ENCODE measurements around the gene ARHGAP26. TPM values are rescaled to one million over a fixed set of nuclear protein-coding genes. Genes with fewer than 3 reads are reported as not detected.

Gene ARHGAP26
- total RNA-seq, 1 donor from 2014 or later: 12.7 TPM

GRCh38 chr5:142871363-142872193 lies 101.4 kb downstream of the ARHGAP26 start:
- Mint-ChIP-seq H3K27ac (no peak overlapping the region), H3K9me3 (no peaks in the 10 kb centered on the region), H3K4me1 (peaks cover 13% of the 10 kb centered on the region), H3K36me3 (ENCODE audit: low read depth) (no peaks in the 10 kb centered on the region), H3K4me3 (no peak overlapping the region), H3K27me3 (no peaks in the 10 kb centered on the region)
- DNase-seq: no peak
- intact Hi-C loops (cut with micrococcal nuclease): no loop called here

GRCh38 chr5:142872217-142872616 lies 102.0 kb downstream of the ARHGAP26 start:
- no peaks in the 10 kb centered on the region for H3K27me3 Mint-ChIP-seq
- no peak overlapping the region for H3K4me3 Mint-ChIP-seq
- no peak for DNase-seq
- intact Hi-C loops (cut with micrococcal nuclease): no loop called here
- no peak overlapping the region for H3K27ac Mint-ChIP-seq
- no peaks in the 10 kb centered on the region for H3K36me3 Mint-ChIP-seq (ENCODE audit: low read depth)
- no peaks in the 10 kb centered on the region for H3K9me3 Mint-ChIP-seq
- H3K4me1 Mint-ChIP-seq: peaks cover 7% of the 10 kb centered on the region

DNA sequence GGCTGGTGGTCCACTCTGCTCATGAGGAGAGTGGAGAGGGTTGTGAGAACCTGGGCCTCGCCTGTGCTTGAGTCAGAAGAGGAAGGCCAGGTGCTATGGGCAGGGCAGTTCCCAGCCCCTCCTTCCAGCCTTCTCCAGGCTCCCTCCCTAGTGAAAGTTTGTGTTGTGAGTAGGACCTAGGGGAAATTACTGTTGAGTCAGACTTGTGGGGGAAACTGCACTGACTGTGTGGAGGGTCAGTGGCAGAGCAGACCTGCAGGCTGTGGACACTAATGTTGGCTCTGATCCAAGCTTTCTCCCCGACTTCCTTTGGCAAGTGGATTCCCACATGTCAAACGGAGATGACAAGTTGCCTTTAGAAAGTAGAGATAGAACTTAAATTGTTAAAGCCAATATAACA lies 102.6 kb downstream of the ARHGAP26 start:
- H3K36me3 Mint-ChIP-seq (ENCODE audit: low read depth): no peaks in the 10 kb centered on the region
- no peaks in the 10 kb centered on the region for H3K27me3 Mint-ChIP-seq
- no peaks in the 10 kb centered on the region for H3K9me3 Mint-ChIP-seq
- intact Hi-C loops (cut with micrococcal nuclease): no loop called here
- no peak overlapping the region for H3K4me3 Mint-ChIP-seq
- DNase-seq: no peak
- peaks cover 3% of the 10 kb centered on the region for H3K4me1 Mint-ChIP-seq
- no peak overlapping the region for H3K27ac Mint-ChIP-seq

GRCh38 chr5:142873831-142874230 lies 103.7 kb downstream of the ARHGAP26 start:
- H3K9me3 Mint-ChIP-seq: no peaks in the 10 kb centered on the region
- H3K27me3 Mint-ChIP-seq: no peaks in the 10 kb centered on the region
- H3K4me1 Mint-ChIP-seq: no peaks in the 10 kb centered on the region
- no peak overlapping the region for H3K27ac Mint-ChIP-seq
- H3K4me3 Mint-ChIP-seq: no peak overlapping the region
- intact Hi-C loops (cut with micrococcal nuclease): no loop called here
- no peak for DNase-seq
- H3K36me3 Mint-ChIP-seq (ENCODE audit: low read depth): no peaks in the 10 kb centered on the region

GRCh38 chr5:142874540-142874939 lies 104.4 kb downstream of the ARHGAP26 start:
- Mint-ChIP-seq H3K4me1 (no peaks in the 10 kb centered on the region), H3K4me3 (no peak overlapping the region)
- DNase-seq: no peak

GRCh38 chr5:142875936-142876335 lies 105.8 kb downstream of the ARHGAP26 start:
- Mint-ChIP-seq H3K4me3 (no peak overlapping the region), H3K27ac (no peak overlapping the region), H3K27me3 (no peaks in the 10 kb centered on the region), H3K4me1 (peaks cover 2% of the 10 kb centered on the region), H3K36me3 (ENCODE audit: low read depth) (no peaks in the 10 kb centered on the region), H3K9me3 (no peaks in the 10 kb centered on the region)
- DNase-seq: no peak
- intact Hi-C loops (cut with micrococcal nuclease): no loop called here

More at GRCh38 chr5:142874540-142874939, 104.4 kb downstream of the ARHGAP26 start:
- H3K27ac Mint-ChIP-seq: no peak overlapping the region
- no peaks in the 10 kb centered on the region for H3K9me3 Mint-ChIP-seq
- no peaks in the 10 kb centered on the region for H3K27me3 Mint-ChIP-seq
- H3K36me3 Mint-ChIP-seq (ENCODE audit: low read depth): no peaks in the 10 kb centered on the region
- intact Hi-C loops (cut with micrococcal nuclease): no loop called here

- H3K4me1 Mint-ChIP-seq: peaks cover 2% of the 10 kb centered on the region
- H3K4me3 Mint-ChIP-seq: no peak overlapping the region
- DNase-seq: no peak
- no peaks in the 10 kb centered on the region for H3K36me3 Mint-ChIP-seq (ENCODE audit: low read depth)
- no peak overlapping the region for H3K27ac Mint-ChIP-seq
- intact Hi-C loops (cut with micrococcal nuclease): no loop called here
- no peaks in the 10 kb centered on the region for H3K27me3 Mint-ChIP-seq
- H3K9me3 Mint-ChIP-seq: no peaks in the 10 kb centered on the region
Observed at GRCh38 chr5:142876817-142877216, 106.6 kb downstream of the ARHGAP26 start.

DNA sequence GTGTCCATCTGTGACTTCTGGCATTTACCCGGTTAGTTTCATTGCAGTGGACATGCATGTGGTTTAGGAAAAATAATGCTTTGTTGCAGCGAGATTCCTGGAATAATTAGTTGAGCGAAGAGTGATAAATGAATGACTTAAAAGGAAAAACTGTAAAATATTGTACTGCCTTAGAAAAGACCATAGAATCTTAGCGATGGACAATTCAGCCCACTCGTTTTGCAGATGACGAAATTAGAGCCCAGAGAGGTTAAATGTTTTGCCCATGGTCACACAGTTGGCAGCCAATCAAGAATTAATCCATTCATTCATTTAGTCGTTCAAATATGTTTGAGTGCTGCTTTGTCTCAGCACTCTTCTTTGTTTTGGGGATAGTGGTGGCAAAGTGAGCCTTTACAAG lies 107.9 kb downstream of the ARHGAP26 start:
- no peak overlapping the region for H3K27ac Mint-ChIP-seq
- DNase-seq: no peak
- intact Hi-C loops (cut with micrococcal nuclease): no loop called here
- no peak overlapping the region for H3K4me3 Mint-ChIP-seq
- H3K9me3 Mint-ChIP-seq: no peaks in the 10 kb centered on the region
- no peaks in the 10 kb centered on the region for H3K27me3 Mint-ChIP-seq
- H3K4me1 Mint-ChIP-seq: peaks cover 2% of the 10 kb centered on the region
- no peaks in the 10 kb centered on the region for H3K36me3 Mint-ChIP-seq (ENCODE audit: low read depth)

GRCh38 chr5:142878638-142879037 lies 108.5 kb downstream of the ARHGAP26 start:
- no peaks in the 10 kb centered on the region for H3K9me3 Mint-ChIP-seq
- H3K36me3 Mint-ChIP-seq (ENCODE audit: low read depth): no peaks in the 10 kb centered on the region
- H3K4me1 Mint-ChIP-seq: peaks cover 2% of the 10 kb centered on the region
- no peak for DNase-seq
- H3K27me3 Mint-ChIP-seq: no peaks in the 10 kb centered on the region
- no peak overlapping the region for H3K27ac Mint-ChIP-seq
- H3K4me3 Mint-ChIP-seq: no peak overlapping the region
- intact Hi-C loops (cut with micrococcal nuclease): no loop called here

DNA sequence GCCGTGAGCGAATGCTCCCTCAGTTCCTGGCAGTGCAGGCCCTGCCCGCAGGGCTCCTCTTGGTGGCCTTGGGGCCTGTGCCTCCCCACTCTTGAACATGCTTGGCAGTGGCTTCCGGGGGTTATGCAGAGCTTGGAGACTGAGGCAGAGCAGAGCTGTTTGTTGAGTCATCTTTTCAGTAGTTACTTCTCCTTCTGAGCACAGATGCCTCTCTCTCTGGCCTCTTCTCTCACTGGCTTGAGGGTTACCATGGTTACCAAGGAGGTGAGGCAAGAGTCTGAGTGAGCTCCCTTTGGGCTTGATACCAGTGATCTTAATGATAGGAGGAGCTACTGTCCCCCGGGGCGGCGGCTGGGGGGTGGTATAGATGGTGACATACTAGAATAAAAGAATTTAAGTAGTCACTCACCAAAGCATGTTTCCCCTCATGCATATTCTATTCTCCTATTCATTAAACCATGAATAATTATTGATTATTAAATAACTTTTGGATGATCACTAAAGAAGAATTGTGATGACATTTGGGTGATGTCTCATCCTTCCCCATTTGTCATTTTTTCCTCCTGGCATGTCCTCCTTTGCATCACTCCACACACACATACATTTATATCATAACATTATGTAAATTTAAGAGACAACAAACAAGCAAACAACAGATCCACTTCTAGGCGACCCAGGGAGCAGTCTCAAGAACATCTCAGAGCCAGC lies 111.1 kb downstream of the ARHGAP26 start:
- H3K4me1 Mint-ChIP-seq: peaks cover 2% of the 10 kb centered on the region
- no peak for DNase-seq
- H3K27ac Mint-ChIP-seq: no peak overlapping the region
- intact Hi-C loops (cut with micrococcal nuclease): loop anchor here (10.0 kb wide), 1 partner anchor 266 kb away; no protein-coding TSS in a partner anchor
- no peaks in the 10 kb centered on the region for H3K9me3 Mint-ChIP-seq
- no peak overlapping the region for H3K4me3 Mint-ChIP-seq
- no peaks in the 10 kb centered on the region for H3K27me3 Mint-ChIP-seq
- H3K36me3 Mint-ChIP-seq (ENCODE audit: low read depth): no peaks in the 10 kb centered on the region

- intact Hi-C loops (cut with micrococcal nuclease): loop anchor here (10.0 kb wide), 1 partner anchor 267 kb away; no protein-coding TSS in a partner anchor
- Mint-ChIP-seq H3K9me3 (no peaks in the 10 kb centered on the region), H3K36me3 (ENCODE audit: low read depth) (no peaks in the 10 kb centered on the region), H3K4me3 (no peak overlapping the region), H3K4me1 (peaks cover 2% of the 10 kb centered on the region), H3K27me3 (no peaks in the 10 kb centered on the region), H3K27ac (no peak overlapping the region)
- DNase-seq: no peak
Observed at GRCh38 chr5:142881784-142882126, 111.6 kb downstream of the ARHGAP26 start.

GRCh38 chr5:142883025-142883424 lies 112.8 kb downstream of the ARHGAP26 start:
- no peaks in the 10 kb centered on the region for H3K9me3 Mint-ChIP-seq
- intact Hi-C loops (cut with micrococcal nuclease): loop anchor here (10.0 kb wide), 1 partner anchor 268 kb away; no protein-coding TSS in a partner anchor
- H3K27me3 Mint-ChIP-seq: no peaks in the 10 kb centered on the region
- H3K4me1 Mint-ChIP-seq: peaks cover 2% of the 10 kb centered on the region
- no peaks in the 10 kb centered on the region for H3K36me3 Mint-ChIP-seq (ENCODE audit: low read depth)
- DNase-seq: no peak
- H3K27ac Mint-ChIP-seq: no peak overlapping the region
- no peak overlapping the region for H3K4me3 Mint-ChIP-seq

GRCh38 chr5:142883438-142883837 lies 113.3 kb downstream of the ARHGAP26 start:
- no peak for DNase-seq
- H3K4me3 Mint-ChIP-seq: no peak overlapping the region
- H3K27ac Mint-ChIP-seq: no peak overlapping the region
- no peaks in the 10 kb centered on the region for H3K27me3 Mint-ChIP-seq
- H3K9me3 Mint-ChIP-seq: no peaks in the 10 kb centered on the region
- H3K4me1 Mint-ChIP-seq: peaks cover 2% of the 10 kb centered on the region
- intact Hi-C loops (cut with micrococcal nuclease): loop anchor here (10.0 kb wide), 1 partner anchor 269 kb away; no protein-coding TSS in a partner anchor
- H3K36me3 Mint-ChIP-seq (ENCODE audit: low read depth): no peaks in the 10 kb centered on the region

DNA sequence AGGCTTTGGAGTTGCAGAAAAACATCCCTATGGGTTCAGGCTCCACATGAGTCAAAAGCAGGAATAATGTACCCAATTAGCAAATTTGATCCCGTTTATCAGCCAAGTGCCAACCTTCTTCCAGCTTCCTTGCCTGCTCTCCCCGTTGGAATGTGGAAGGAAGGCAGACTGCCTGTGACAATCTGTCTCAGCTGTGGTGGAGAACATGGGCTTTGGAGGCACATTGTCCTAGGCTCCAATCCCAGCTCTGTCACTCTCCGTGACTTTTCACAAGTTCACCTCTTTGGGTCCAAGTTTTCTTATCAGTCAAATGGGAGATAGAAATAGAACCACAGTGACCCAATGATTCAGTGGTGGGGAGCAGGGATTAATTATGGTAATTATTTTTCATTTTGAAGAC lies 113.9 kb downstream of the ARHGAP26 start:
- H3K9me3 Mint-ChIP-seq: no peaks in the 10 kb centered on the region
- H3K27ac Mint-ChIP-seq: no peak overlapping the region
- no peaks in the 10 kb centered on the region for H3K27me3 Mint-ChIP-seq
- DNase-seq: no peak
- intact Hi-C loops (cut with micrococcal nuclease): loop anchor here (10.0 kb wide), 1 partner anchor 269 kb away; no protein-coding TSS in a partner anchor
- no peaks in the 10 kb centered on the region for H3K36me3 Mint-ChIP-seq (ENCODE audit: low read depth)
- no peak overlapping the region for H3K4me3 Mint-ChIP-seq
- H3K4me1 Mint-ChIP-seq: peaks cover 2% of the 10 kb centered on the region

All from activated CD4-positive, alpha-beta T cell treated with anti-CD3 and anti-CD28 coated beads, Interleukin-2, amount 10 ng/mL, durations not matched to agents 24 days and 14 days (primary cell).